Measurements from ENCODE around the gene SMTNL1.

The SMTNL1 gene

DNA sequence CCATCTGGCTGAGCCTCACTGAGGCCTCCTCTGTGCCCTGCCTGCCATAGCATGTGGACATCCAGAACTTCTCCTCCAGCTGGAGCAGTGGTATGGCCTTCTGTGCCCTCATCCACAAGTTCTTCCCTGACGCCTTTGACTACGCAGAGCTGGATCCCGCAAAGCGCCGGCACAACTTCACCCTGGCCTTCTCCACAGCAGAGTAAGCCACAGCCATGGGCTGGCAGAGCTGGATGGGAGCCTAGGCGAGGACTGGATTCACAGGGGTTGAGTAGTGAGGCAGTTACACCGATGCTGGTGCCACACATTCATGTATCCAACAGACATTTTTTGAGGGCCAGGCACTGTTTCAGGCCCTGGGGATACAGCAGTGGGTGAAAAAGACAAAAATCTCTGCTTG is 9.1 kb downstream of the SMTNL1 start:
- DNase-seq (ENCODE audit: low spot score), result no peak

DNA sequence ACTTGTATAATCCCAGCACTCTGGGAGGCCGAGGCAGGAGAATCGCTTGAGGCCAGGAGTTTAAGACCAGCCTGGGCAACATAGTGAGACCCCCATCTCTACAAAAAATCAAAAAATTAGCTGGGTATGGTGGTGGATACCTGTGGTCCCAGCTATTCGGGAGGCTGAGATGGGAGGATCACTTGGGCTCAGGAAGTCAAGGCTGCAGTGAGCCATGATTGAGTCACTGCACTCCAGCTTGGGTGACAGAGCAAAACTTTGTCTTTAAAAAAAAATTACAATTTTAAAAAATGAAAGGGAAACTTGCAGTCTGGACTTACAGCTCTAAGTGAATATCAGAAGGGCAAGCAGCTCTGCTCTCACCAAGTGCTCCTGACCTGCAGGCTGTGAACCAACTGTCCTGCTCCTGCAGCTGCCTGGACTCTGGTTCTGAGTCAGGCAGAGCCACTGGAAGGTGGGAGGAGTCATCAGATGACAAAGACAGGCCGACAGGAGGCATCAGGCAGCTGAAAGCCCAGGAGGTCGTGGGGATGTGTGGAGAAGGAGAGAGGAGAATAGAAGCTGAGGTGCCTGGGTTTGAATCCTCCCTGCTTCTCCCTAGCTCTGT is 9.6 kb downstream of the SMTNL1 start:
- DNase-seq (ENCODE audit: low spot score), result peak; percentile 72

DNA sequence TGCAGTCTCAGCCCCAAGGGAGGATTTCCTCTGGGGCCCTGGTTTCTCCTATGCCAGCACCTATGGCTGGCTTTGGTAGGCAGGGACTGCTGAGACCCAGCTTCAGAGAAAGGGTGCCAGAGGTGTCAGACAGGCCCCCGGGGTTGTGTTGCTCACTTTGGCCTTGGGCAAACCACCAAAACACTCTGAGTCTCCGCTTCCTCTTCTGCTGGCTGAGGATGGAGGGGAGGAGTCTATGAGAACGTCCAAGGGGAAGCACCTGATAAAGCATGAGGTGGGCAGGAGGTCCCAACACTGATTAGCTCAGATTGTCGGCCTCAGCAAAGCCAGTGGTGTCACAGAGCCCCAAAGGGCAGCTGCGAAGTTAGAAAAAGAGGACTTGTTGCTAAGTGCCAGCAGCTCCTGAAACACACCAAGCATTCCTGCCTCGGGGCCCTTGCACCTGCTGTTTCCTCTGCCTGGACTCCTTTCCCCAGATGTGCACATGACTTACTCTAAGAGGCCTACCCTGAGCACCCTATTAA is 10.5 kb downstream of the SMTNL1 start:
- DNase-seq (ENCODE audit: low spot score), result no peak

- DNase-seq (ENCODE audit: low spot score), result no peak
Observed at GRCh38 chr11:57549983-57550382, 12.6 kb downstream of the SMTNL1 start.

GRCh38 chr11:57551941-57552340 is 14.5 kb downstream of the SMTNL1 start:
- no peak for DNase-seq (ENCODE audit: low spot score)

DNA sequence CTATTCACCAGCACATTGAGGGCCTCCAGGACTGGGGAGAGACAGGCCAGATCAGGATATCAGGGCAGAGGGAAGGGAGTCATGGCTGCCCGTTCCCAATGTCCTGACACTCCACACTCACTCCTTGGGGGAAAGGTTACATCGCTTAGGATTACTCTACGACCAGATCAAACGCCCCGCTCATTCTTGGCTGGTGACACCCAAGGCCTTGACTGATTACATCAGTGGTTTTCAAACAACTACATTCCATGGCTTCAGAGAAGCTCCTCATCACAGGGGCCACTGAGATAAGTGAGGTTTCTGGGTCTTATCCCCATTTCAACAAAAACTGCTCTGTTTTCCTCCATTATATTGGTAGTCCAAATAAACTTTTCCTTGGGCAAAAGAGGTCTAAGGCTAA is 15.1 kb downstream of the SMTNL1 start:
- no peak for DNase-seq (ENCODE audit: low spot score)

DNA sequence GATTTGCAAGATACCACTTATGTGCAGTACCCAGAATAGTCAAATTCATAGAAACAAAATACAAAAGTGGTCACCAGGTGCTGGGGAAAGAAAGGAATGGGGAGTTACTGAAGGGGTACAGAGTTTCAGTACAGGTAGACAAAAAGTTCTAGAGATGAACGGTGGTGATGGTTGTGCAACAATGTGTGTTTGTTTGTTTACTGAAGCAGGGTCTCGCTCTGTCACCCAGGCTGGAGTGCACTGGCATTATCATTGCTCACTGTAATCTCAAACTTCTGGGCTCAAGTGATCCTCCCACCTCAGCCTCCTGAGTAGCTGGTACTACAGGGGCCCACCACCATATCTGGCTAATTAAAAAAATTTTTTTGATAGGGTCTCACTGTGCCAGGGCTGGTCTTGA is 18.0 kb downstream of the SMTNL1 start:
- DNase-seq (ENCODE audit: low spot score), result no peak

- no peak for DNase-seq (ENCODE audit: low spot score)
Observed at GRCh38 chr11:57556041-57556440, 18.6 kb downstream of the SMTNL1 start.

DNA sequence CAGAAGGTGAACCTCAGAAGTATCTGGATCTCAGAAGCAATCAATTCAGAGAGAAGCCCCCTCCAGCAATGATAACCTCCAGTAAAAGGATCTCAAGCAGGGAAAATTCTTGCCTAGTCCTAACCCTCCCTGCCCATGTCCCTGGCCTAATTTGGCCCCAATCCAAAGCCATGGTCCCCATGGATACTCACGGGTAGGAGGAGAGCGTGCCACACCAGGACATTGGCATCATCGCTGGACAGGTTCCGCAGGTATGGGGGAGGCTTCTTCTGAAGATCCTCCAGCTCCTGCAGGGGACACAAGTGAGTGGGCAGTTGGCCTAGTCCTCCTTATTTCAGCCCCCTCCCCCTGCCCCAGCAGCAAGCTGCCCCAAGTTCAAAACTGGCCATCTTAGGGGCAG is 22.8 kb downstream of the SMTNL1 start:
- no peak for DNase-seq (ENCODE audit: low spot score)

- DNase-seq (ENCODE audit: low spot score), result no peak
Observed at GRCh38 chr11:57562596-57562995, 25.2 kb downstream of the SMTNL1 start.

DNA sequence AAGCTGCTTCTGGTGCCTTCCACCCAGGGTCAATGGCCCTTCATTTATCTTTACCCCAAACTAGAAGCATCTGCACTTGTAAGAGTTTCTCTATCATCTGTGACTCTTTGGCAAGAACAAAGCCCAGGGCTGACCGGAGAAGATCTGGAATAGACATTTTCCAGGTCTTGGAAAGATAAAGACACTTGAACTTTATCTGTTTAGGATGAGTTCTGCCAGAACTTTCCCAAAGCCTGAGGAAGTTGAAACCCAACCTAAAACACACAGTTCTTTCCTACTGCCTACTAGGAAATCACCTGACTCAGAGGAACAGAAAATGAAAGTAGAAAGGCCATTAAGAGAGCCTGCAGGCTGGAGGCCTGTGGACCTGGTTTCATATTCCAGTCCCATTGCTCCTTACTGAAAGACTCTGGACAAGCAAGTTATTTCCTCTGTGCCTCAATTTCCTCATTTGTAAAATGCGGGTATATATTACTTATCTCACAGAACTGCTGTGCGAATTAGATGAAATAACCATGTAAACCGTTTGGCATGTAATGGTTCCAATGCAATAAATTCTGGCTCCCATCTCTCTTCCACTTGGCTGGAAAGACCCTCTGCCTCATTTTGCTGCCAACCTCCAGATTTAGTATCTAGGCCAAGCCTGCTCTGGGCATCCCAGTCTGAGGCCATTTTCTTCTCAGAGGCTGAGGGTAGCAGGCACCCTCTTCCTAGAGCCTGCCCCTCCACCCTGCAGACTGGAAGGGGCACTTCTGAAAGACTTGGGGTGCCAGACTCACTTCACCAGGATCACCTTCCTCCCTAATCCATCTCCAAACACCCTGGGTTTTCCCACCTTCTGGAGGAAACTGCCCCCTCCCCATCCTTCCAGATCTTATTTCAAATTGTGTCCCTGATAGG is 28.9 kb downstream of the SMTNL1 start:
- DNase-seq (ENCODE audit: low spot score), result no peak

DNA sequence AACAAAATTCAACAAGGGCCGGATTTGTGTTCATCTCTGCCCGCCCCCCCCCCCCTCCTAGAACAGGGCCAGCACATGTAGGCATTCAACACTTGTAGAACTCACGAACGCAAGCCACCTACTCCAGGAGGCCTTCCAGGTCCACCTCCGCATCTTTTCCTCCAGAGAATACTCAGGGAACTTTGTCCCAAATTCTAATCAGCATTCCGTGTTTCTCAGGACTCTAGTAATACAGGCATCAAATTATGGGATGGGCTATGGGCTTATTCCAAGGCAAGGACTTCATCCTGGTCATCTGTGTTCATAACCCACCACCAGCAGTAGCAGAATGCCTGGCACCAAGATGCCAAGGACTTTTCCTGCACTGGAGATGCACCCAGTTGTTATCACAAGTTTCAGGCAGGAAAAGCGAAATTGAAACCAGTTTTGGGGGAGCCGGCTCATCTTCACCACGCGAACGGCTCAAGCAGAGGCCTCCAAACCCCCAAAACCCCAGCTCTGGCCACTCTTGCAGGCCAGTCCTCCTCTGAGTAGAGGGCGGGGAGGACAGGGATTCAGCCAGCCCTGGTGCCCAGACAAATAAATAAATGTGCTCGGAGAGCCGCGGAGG is 29.6 kb downstream of the SMTNL1 start:
- no peak for DNase-seq (ENCODE audit: low spot score)

GRCh38 chr11:57567515-57568329 is 30.3 kb downstream of the SMTNL1 start, which contains the start of gene UBE2L6:
Gene UBE2L6 (minus strand): TSS chr11:57567672. CDS start chr11:57567611, 61 bp downstream.
- peak; percentile 97 for DNase-seq (ENCODE audit: low spot score)

- DNase-seq (ENCODE audit: low spot score), result no peak
Observed at GRCh38 chr11:57568330-57568766, 31.0 kb downstream of the SMTNL1 start.

DNA sequence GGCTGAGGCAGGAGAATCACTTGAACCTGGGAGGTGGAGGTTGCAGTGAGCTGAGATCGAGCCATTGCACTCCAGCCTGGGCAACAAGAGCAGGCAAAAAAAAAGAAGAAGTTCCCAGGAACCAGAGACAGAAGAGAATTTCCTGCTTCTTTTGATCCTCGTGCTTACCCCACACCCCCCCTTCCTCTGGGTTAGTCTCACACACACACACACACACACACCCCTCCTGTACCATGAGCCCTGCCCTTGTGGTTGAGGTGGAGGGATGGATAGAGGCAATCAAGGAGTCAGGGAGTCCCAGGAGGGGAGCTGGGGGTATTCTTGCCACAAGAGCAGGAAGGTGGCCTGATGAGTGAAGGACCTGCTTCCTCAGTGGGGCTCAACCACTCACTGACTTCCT is 34.2 kb downstream of the SMTNL1 start:
- DNase-seq (ENCODE audit: low spot score), result no peak

GRCh38 chr11:57574061-57574460 is 36.7 kb downstream of the SMTNL1 start:
- no peak for DNase-seq (ENCODE audit: low spot score)

DNA sequence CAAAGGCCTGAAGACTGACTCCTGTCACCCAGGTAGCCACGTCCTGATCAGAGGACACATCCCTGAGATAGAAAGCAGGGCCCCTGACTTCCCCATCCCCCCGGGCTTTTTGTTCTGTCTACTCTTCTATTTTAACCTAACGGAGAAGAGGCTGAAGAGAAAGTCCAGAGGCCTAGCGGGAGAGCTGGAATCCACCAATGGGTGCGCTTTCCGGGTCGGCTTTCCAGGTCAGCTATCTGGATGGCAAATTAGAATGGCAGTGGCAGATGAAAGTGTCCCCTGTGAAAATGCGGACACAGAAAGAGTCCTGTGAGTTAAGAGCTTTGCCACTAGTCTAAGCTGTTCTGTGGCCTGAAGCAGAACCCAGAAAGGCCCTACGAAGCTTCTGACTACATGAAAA is 46.9 kb downstream of the SMTNL1 start:
- no peak for DNase-seq (ENCODE audit: low spot score)

DNA sequence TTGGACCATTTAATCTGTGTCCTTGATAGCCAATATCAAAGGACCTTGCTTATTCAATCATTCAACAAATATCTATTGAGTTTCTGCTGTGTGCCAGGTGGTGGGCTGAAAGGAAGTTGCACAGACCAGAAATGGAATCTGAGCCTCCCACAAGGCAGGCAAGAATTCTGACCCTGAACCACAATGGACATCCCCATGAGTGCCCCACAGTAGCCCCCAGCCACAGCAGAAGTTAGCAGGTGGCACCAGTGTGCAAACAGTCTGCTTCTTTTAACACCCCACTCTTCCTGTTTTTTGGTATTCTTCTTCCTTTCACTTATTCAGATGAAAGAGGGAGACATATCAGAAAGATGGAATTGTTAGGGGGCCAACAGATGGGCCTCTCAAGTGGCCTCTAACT is 47.9 kb downstream of the SMTNL1 start:
- DNase-seq (ENCODE audit: low spot score), result no peak

DNA sequence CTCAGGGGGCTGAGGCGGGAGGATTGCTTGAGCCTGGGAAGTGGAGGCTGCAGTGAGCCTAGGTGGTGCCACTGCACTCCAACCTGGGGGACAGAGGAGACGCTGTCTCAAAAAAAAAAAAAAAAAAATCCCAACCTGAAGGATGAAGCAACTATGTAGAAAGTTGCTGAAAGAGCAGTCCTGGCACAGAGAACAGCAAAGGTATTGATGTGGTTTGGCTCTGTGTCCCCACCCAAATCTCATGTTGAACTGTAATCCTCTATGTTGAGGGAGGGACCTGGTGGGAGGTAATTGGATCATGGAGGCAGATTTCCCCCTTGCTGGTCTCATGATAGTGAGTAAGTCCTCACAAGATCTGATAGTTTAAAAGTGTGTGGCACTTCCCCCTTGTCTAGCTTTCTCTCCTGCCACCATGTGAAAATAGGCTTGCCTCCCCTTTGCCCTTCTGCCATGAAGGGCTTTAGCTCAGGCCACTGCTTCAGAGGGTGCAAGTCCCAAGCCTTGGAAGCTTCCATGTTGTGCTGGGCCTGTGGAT is 49.4 kb downstream of the SMTNL1 start:
- no peak for DNase-seq (ENCODE audit: low spot score)

- no peak for DNase-seq (ENCODE audit: low spot score)
Observed at GRCh38 chr11:57588046-57588710, 50.8 kb downstream of the SMTNL1 start.

DNA sequence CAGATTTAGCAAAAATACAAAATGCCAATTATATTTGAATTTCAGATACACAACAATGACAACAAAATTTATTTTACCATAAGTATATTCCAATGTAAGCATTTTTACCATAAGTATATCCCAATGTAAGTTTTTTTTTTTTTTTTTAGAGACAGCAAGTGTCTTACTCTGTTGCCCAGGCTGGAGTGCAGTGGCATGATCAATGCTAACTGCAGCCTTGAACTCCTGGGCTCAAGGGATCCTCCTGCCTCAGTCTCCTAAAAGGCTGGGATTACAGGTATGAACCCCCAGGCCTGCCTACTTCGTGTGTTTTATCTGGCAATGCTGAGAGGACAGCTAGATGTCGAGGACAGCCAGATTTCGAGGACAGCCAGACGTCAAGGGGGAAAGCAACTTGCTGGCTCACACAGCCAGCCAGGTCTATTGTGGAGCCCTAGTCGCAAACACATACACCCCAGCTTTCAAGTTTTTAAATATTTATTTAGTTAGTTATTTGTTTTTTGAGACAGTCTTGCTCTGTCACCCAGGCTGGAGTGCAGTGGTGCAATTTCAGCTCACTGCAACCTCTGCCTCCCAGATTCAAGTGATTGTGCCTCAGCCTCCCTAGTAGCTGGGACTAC is 59.0 kb downstream of the SMTNL1 start:
- no peak for DNase-seq (ENCODE audit: low spot score)

Data from HuH-7.5 (cell line).